BLaER1 (cell line): ENCODE data around the gene EPSTI1.

Experiments used
- H3K27ac ChIP-seq: shearing (Covaris generic); formaldehyde crosslinking; 2 replicates; pipeline ENCODE4 v1.8.1; 2022
- H3K27me3 ChIP-seq: shearing (Covaris generic); formaldehyde crosslinking; 2 replicates; pipeline ENCODE4 v1.8.1; 2022
- H3K36me3 ChIP-seq: shearing (Covaris generic); formaldehyde crosslinking; 2 replicates; pipeline ENCODE4 v1.8.1; 2022
- H3K4me1 ChIP-seq: shearing (Covaris generic); formaldehyde crosslinking; 2 replicates; pipeline ENCODE4 v1.8.1; 2022
- H3K4me2 ChIP-seq: shearing (Covaris generic); formaldehyde crosslinking; 2 replicates; pipeline ENCODE4 v1.8.1; 2022
- H3K4me3 ChIP-seq: shearing (Covaris generic); formaldehyde crosslinking; 2 replicates; pipeline ENCODE4 v1.8.1; 2022
- H3K9ac ChIP-seq: shearing (Covaris generic); formaldehyde crosslinking; 2 replicates; pipeline ENCODE4 v1.8.1; 2022
- H3K9me3 ChIP-seq: shearing (Covaris generic); formaldehyde crosslinking; 2 replicates; pipeline ENCODE4 v1.8.1; 2022
- H4K20me1 ChIP-seq: shearing (Covaris generic); formaldehyde crosslinking; 2 replicates; pipeline ENCODE4 v1.8.1; 2022
- Cebpa-rat ChIP-seq: shearing (Covaris generic); IDR thresholded peaks from 2 replicates; pipeline ENCODE4 v1.8.1; 2022

Gene EPSTI1

GRCh38 chr13:43006893-43007631 is 15.0 kb upstream of the EPSTI1 start:
- Histone ChIP-seq H3K4me3 (no peak overlapping the region), H3K4me1 (peaks cover 3% of the 10 kb centered on the region; the same call in 1 of the 2 replicates), H3K4me2 (no peak overlapping the region), H3K9ac (no peak overlapping the region), H4K20me1 (no peaks in the 10 kb centered on the region), H3K9me3 (no peaks in the 10 kb centered on the region), H3K27ac (no peak overlapping the region), H3K36me3 (no peaks in the 10 kb centered on the region), H3K27me3 (no peaks in the 10 kb centered on the region)
- TF ChIP-seq Cebpa-rat: no peak

- no peaks in the 10 kb centered on the region for H3K36me3 ChIP-seq
- no peaks in the 10 kb centered on the region for H3K27me3 ChIP-seq
- H3K4me3 ChIP-seq: no peak overlapping the region
- H3K9me3 ChIP-seq: no peaks in the 10 kb centered on the region
- H4K20me1 ChIP-seq: no peaks in the 10 kb centered on the region
- H3K4me2 ChIP-seq: no peak overlapping the region
- no peak overlapping the region for H3K27ac ChIP-seq
- peak; percentile 38; the same call in 1 of the 2 replicates for TF ChIP-seq Cebpa-rat
- peaks cover 6% of the 10 kb centered on the region; the same call in 1 of the 2 replicates for H3K4me1 ChIP-seq
- H3K9ac ChIP-seq: no peak overlapping the region
Observed at GRCh38 chr13:43005460-43006236, 13.6 kb upstream of the EPSTI1 start.

- no peaks in the 10 kb centered on the region for H3K9me3 ChIP-seq
- H3K9ac ChIP-seq: no peak overlapping the region
- no peak for TF ChIP-seq Cebpa-rat
- no peaks in the 10 kb centered on the region for H3K36me3 ChIP-seq
- no peak overlapping the region for H3K4me3 ChIP-seq
- no peaks in the 10 kb centered on the region for H4K20me1 ChIP-seq
- no peaks in the 10 kb centered on the region for H3K27me3 ChIP-seq
- peaks cover 6% of the 10 kb centered on the region; the same call in 1 of the 2 replicates for H3K4me1 ChIP-seq
- H3K4me2 ChIP-seq: no peak overlapping the region
- H3K27ac ChIP-seq: no peak overlapping the region
Observed at GRCh38 chr13:43003729-43004128, 11.7 kb upstream of the EPSTI1 start.

GRCh38 chr13:43003010-43003409 is 11.0 kb upstream of the EPSTI1 start:
- no peak overlapping the region for H3K4me3 ChIP-seq
- H4K20me1 ChIP-seq: no peaks in the 10 kb centered on the region
- no peaks in the 10 kb centered on the region for H3K9me3 ChIP-seq
- no peaks in the 10 kb centered on the region for H3K27me3 ChIP-seq
- H3K4me1 ChIP-seq: peaks cover 6% of the 10 kb centered on the region; the same call in 1 of the 2 replicates
- no peak for TF ChIP-seq Cebpa-rat
- no peak overlapping the region for H3K9ac ChIP-seq
- H3K36me3 ChIP-seq: no peaks in the 10 kb centered on the region
- H3K4me2 ChIP-seq: no peak overlapping the region
- no peak overlapping the region for H3K27ac ChIP-seq

GRCh38 chr13:43002021-43002420 is 10.0 kb upstream of the EPSTI1 start:
- TF ChIP-seq Cebpa-rat: no peak
- Histone ChIP-seq H3K9me3 (no peaks in the 10 kb centered on the region), H3K27ac (no peak overlapping the region), H3K36me3 (no peaks in the 10 kb centered on the region), H4K20me1 (no peaks in the 10 kb centered on the region), H3K4me2 (no peak overlapping the region), H3K9ac (no peak overlapping the region), H3K4me1 (peaks cover 6% of the 10 kb centered on the region; the same call in 1 of the 2 replicates), H3K27me3 (no peaks in the 10 kb centered on the region), H3K4me3 (no peak overlapping the region)

- no peak overlapping the region for H3K9ac ChIP-seq
- no peak overlapping the region for H3K4me3 ChIP-seq
- peaks cover 6% of the 10 kb centered on the region; the same call in 1 of the 2 replicates for H3K4me1 ChIP-seq
- H3K27me3 ChIP-seq: no peaks in the 10 kb centered on the region
- no peak overlapping the region for H3K27ac ChIP-seq
- no peak overlapping the region for H3K4me2 ChIP-seq
- TF ChIP-seq Cebpa-rat: no peak
- no peaks in the 10 kb centered on the region for H3K36me3 ChIP-seq
- no peaks in the 10 kb centered on the region for H3K9me3 ChIP-seq
- no peaks in the 10 kb centered on the region for H4K20me1 ChIP-seq
Observed at GRCh38 chr13:43000676-43001075, 8.6 kb upstream of the EPSTI1 start.

- Histone ChIP-seq H3K9ac (no peak overlapping the region), H4K20me1 (no peaks in the 10 kb centered on the region), H3K27me3 (no peaks in the 10 kb centered on the region), H3K36me3 (no peaks in the 10 kb centered on the region), H3K4me3 (no peak overlapping the region), H3K9me3 (no peaks in the 10 kb centered on the region), H3K27ac (no peak overlapping the region), H3K4me1 (peaks cover 6% of the 10 kb centered on the region; the same call in 1 of the 2 replicates), H3K4me2 (no peak overlapping the region)
- TF ChIP-seq Cebpa-rat: no peak
Observed at GRCh38 chr13:42999491-42999890, 7.5 kb upstream of the EPSTI1 start.

- Histone ChIP-seq H3K27me3 (no peaks in the 10 kb centered on the region), H3K27ac (no peak overlapping the region), H3K4me2 (no peak overlapping the region), H3K36me3 (no peaks in the 10 kb centered on the region), H3K9me3 (no peaks in the 10 kb centered on the region), H3K4me3 (no peak overlapping the region), H4K20me1 (no peaks in the 10 kb centered on the region), H3K4me1 (peaks cover 13% of the 10 kb centered on the region), H3K9ac (no peak overlapping the region)
- no peak for TF ChIP-seq Cebpa-rat
Observed at GRCh38 chr13:42997381-42997780, 5.3 kb upstream of the EPSTI1 start.

GRCh38 chr13:42996584-42996983 is 4.5 kb upstream of the EPSTI1 start:
- H3K36me3 ChIP-seq: no peaks in the 10 kb centered on the region

GRCh38 chr13:42994878-42995277 is 2.8 kb upstream of the EPSTI1 start:
- H3K9me3 ChIP-seq: no peaks in the 10 kb centered on the region
- H4K20me1 ChIP-seq: no peaks in the 10 kb centered on the region
- no peaks in the 10 kb centered on the region for H3K27me3 ChIP-seq
- H3K36me3 ChIP-seq: no peaks in the 10 kb centered on the region
- no peak overlapping the region for H3K4me3 ChIP-seq
- peaks cover 26% of the 10 kb centered on the region for H3K4me1 ChIP-seq
- no peak overlapping the region for H3K9ac ChIP-seq
- no peak overlapping the region for H3K4me2 ChIP-seq
- H3K27ac ChIP-seq: no peak overlapping the region
- TF ChIP-seq Cebpa-rat: no peak

More at GRCh38 chr13:42996584-42996983, 4.5 kb upstream of the EPSTI1 start:
- Histone ChIP-seq H4K20me1 (no peaks in the 10 kb centered on the region), H3K9me3 (no peaks in the 10 kb centered on the region), H3K4me3 (no peak overlapping the region), H3K9ac (no peak overlapping the region), H3K27ac (no peak overlapping the region), H3K27me3 (no peaks in the 10 kb centered on the region), H3K4me2 (no peak overlapping the region), H3K4me1 (peaks cover 12% of the 10 kb centered on the region)
- TF ChIP-seq Cebpa-rat: no peak
